Activated CD8-positive, alpha-beta memory T cell treated with anti-CD3 and anti-CD28 coated beads, Interleukin-2, amount 50 U/mL, for 1 hour (primary cell): ENCODE results near the gene CTNNA2.

Experiments
- DNase-seq: peaks from one replicate; pipeline ENCODE4 v3.0.0-alpha.2; 2020; ENCODE audit errors: extremely low read depth

Gene CTNNA2

DNA sequence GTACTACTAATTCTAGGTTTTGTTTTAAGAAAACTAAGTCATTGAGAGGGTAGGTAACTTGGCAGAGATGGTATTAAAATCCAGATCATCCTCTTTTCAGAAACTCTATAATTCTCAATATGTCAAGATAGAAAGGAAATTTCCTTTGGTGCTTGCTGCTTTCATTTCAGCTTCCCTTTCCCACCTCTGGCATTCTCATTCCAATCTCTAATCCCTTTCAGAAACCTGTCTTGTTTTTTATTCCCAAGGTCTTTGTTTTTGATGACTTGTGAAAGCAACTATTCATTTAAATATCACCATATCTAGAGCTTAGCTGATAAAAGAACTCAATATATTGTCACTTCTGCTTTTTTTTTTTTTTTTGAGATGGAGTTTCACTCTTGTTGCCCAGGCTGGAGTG lies 1034.5 kb downstream of the CTNNA2 start:
- DNase-seq, result no peak

DNA sequence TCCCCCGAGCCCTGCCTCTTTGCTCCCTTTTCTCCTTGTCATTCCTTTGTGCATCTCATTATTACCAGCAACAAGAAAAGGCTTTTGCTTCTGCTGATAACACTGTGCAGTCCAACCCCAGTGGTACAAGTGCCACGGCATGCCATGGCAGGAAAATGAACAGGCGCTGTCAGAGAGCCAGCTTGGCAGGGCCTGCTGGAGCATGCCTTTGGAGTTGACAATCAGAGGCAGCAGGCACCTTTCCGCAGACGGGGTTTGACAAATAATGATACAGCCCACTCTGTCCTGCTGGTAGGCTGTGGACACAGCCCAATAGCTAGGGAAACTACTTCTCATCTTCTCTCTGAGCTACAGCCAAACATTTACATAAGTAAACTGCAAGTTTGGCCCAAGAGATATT lies 1035.6 kb downstream of the CTNNA2 start:
- DNase-seq, result no peak

DNA sequence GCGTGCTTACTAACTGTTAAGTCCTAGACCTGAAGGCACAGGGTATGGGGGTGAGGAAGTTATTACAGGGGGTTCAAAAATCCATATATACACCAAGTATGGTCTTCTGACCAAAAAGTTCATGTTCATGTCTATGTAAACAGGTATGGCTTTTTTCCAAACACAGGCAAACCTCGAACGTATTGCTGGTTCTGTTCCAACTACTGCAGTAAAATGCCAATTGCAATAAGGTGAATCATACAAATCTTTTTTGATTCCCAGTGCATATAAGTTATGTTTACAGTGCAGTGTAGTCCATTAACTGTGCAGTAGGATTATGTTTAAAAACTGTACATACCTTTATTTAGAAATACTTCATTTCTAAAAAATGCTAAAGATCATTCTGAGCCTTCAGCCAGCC lies 1037.0 kb downstream of the CTNNA2 start:
- no peak for DNase-seq

DNA sequence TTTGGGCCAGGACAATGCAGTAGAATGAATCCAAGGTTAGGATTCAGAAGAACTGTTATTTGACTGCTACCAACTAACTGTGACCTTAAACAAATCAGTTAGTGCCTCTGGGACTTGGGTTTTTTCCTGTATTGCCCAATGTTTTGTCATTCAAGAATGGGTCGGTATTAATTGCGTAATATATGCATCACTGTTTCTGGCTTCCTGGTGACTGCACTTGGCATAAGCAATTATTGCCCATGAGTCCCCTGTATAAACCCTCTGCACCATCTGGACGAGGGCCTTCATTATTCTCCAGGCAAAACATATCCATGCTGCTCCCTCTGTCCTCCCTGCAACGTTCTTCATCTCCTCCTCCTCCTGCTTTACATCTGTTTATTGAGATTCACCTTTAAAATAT lies 1047.5 kb downstream of the CTNNA2 start:
- no peak for DNase-seq

DNA sequence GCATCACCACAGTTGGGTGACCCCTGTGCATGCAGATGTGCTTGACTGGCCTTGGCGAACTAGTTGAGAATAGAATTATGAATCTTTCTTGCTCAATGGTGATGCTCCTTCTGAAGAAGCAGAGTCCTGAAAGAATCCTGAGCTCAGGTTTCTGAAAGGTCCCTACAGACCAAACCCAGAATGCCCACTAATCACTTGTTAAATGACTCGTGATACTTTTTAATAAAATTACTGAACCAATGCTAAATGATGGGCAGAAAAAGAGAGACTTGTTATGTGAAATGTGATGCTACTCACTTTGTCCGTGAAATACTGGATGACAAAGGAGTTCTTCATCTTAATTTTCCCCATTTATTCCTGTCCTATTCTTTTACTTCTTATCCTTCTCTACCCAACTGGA lies 1055.2 kb downstream of the CTNNA2 start:
- no peak for DNase-seq

DNA sequence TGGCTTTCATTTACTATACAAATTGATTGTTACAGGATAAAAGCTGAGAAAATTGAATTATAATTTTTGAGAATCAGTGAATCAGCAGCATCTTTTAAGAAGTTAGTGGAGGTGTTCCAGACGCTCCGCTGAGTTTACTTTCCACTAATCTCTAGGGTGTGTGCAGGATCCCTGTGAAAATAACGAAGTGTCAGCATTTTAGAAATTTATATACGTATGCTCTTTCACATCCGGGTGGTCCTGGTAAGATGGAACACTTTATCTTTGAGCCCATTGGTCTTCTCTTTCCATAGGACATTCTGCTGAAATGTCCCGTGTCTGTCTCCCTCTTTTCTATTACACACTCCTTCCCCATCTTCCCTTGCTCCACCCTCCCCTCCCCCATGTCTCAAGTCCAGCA lies 1060.3 kb downstream of the CTNNA2 start:
- DNase-seq, result no peak

DNA sequence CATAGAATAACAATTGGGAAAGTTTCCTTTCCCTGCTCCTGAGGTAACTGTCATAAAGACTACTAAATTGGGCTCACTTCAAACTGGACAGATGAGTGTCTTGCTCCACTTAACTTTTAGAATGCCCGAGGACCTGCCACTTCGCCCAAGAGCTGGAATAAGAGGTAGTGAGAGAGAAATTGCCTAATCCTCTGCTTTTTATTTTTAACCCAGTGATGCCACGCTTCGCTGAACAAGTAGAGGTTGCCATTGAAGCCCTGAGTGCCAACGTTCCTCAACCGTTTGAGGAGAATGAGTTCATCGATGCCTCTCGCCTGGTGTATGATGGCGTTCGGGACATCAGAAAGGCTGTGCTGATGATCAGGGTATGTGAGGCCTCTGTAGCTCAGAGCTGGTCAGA lies 1061.1 kb downstream of the CTNNA2 start:
- DNase-seq, result no peak

DNA sequence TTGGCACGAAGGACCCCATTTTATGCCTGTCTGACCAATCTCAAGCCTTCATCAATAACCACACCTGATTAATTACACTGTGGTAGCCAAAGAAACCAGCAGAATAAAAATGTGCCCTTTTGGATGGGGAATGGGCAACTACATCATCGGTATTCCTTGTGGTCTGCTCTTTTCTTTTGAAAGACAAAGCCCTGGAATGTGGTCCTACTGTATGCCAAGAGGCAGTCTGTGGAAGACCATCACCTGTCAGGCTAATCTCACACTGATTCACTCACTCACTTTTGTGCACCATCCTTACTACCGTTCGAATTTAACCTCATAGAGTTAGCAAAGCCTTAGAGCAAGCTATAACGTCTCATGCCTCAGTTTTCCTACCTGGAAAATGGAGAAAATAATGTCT lies 1066.9 kb downstream of the CTNNA2 start:
- DNase-seq, result no peak

DNA sequence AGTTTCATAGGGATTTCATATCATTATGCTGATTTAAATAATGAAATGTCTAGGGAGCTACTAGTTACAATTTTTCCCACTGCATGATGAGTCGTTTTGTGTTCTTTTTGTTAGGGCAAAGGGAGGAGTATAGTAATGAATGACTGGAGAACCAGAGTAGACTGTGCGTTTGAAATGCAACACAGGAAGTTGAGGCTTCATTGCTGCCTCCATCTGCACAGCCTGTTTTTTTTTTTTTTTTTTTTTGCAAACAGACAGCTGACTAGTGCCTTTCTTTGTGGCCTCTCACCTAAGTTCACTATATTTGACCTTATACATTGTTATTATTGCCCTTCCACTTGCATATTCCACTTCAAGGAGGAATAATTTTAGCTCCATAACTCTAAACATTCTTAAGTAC lies 1078.4 kb downstream of the CTNNA2 start:
- DNase-seq, result no peak

DNA sequence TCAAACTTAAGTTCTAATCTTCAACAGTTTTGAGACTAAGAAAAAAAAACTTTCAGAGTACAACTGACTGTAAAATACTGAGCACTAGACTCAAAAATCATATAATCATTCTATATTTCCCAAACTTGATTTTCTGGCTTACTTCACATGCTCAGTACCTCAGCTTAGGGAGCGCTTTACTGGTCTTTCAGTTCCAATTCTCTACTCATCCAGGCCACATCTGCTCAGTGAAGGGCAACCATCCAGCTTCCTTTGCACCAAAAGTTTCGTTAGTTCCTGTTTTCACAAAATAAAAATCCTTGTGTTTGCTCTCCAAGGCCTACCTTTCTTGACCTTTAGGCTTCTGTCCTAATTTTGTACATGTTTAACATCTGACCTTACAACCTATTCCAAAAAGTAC lies 1079.3 kb downstream of the CTNNA2 start:
- no peak for DNase-seq

DNA sequence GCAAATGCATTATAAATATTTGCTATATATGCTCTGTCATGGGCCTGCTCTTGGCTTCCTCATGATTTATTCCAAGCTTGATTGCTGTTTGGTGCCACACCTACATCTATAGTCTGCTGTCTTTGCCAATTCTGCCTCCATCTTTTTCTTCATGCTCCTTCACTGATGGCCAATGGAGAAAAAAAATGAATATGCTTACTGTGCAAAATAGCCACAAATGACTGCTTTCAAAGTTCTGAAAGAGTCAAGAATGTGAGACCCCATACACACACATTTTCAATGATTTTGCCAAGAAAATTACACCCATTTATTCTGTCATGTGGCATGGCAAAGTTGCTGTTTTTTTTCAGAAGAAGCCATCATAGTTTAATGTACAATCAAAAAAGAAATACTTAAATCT lies 1097.3 kb downstream of the CTNNA2 start:
- no peak for DNase-seq

DNA sequence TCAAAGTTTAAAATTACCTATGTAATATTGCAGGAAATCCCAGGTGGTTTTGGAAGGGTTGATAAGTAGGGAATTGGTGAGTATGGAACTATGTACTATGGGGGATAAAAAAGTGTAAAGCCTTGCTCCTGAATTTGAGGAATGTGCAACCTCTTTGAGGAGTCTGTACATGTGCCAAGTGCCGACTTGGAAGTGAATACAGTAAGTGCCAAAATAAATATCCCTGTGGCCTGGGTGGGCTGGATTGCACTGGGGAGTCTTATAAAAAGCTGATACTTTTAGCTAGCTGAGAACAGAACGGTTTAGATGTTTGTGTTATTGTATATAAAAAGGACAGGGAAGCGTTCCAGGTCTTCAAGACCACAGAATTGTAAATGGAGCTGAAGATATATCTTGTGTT lies 1108.8 kb downstream of the CTNNA2 start:
- no peak for DNase-seq

DNA sequence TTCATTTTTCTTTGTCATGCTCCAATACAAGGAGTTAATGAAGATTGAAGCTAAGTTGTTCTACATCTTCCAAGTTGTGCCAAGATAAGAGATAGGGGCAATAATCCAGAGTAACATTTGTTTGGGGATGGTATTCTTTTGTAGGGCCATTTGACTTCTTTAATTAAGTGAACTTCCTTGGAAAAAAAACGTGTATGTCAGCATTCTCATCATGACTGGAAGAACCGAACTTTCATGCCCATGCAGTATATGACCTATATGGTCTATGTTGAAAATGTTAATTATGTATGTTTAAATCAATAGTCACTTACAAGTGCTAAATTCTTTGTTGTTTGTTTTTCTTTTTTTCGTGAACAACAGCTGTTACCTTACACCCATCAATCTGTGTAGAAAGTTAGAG lies 1111.2 kb downstream of the CTNNA2 start:
- no peak for DNase-seq

DNA sequence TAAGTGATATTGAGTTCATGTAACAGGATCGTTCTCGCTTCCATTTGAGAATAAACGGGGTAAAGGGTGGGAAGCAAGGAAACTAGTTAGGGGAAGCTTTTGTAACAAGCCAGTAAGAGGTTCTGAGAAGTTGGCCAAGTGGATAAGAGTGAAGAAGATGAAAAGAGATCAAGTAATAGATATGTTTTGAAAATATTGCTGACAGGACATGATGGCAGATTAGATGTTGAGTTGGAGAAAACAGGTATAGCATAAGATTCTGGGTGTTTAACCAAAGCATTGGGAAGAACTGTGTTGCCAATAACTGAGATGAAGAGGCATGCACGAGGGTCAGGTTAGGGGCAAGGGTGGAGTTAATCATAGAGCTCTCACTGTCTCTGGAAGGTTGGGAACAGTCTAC lies 1121.7 kb downstream of the CTNNA2 start:
- no peak for DNase-seq

DNA sequence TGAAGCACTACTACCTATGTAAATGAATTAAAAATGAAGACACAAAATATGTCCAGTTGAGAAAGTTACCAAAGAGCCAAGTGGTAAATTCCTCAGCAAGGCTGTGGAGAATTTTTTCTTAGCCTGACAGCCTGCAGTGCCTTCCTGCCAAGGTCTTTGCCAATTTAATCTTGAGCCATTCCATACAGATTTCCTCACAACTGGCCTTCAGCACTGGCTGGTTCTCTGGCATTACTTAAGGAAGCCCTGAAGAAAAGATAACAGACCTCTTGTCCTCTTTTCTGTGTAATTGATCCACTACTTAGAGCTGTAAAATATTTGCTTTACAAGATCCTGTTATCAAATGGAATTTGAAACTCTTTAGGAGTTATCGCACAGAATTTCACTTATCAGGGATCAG lies 1125.9 kb downstream of the CTNNA2 start:
- DNase-seq, result no peak

DNA sequence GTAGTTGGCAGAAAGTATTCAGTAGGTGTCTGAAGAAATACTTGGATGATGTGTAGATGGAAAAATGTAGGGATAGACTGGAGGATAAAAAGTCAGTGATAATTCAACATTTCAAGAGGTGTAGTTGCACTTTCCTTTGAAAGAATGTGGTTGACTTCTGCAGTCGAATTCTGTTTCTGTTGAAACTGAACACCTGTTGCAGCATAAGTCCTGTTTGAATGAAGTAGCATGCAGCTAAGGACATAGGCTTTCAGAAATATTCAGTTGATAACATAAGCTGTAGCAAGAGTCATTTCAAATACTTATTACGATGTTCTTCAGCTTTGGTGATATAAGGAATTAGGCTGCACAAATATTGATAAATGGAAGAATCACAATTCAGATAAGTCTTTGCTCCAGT lies 1129.6 kb downstream of the CTNNA2 start:
- no peak for DNase-seq

DNA sequence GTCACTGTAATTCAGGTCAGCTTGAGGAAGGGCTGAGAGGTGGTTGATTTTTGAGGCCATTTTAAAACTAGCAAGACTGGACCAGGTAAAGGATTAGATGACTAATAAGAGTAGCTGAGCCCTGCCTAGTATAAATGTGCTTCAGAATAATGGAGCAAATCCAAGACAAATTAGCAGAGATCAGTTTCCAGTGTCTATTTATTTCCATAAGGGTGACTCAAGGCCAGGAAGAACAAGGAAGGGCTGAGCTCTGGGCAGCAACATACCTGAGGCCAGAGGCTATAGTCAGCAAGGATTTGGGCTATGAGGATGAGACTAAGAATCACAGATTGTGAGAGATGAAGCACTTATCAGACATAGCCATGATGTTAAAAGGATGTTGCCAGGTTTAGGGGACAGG lies 1130.7 kb downstream of the CTNNA2 start:
- DNase-seq, result no peak

DNA sequence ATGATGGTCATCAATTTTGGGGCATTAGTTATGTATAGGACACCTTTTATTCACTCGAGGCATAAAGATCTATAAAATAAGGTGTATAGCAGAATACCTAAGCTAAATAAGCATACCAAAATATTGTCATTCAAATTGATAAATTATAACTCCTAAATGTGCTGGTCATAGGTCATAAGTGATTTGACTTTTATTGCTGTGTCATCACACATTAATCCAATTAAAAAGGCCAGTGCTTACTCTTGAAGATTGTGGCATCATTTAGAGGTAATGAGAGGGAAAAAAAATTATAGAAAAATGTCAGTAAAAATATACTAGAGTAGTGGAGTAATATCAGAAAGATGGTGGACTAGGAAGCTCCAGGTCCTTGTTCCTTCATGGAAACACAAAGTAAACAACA lies 1138.6 kb downstream of the CTNNA2 start:
- no peak for DNase-seq

DNA sequence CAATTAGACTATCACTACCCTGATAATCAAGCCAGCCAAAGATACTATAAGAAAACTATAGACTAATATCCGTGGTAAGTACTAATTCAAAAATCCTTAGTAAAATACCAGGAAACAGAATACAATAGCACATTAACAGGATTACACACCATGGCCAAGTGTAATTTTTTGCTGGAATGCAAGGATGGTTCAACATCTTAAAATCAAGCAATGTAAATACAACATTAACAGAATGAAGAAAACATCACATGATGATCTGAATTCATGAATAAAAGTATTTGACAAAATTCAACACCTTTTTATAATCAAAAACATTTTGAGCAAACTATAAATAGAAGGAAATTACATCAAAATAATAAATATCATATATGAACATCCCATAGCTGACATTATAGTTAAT lies 1142.4 kb downstream of the CTNNA2 start:
- DNase-seq, result no peak

DNA sequence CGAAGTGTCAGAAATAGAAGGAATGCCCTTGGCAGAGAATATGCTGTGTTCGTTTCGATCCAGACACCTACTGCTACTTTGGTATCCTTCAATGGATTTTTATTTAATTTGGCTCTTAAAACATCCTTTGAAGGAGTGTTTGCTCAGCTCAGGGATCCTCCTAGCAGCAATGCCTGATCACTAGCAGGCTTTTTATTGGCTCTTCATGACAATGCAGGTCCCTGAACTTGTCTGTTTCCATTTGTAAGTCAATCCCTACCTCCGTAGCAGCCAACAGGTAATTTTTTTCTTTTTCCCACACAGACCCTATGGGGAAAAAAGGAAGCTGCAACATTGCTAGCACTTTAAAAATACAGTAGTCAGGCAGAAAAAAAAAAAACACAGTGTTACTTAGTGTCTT lies 1157.9 kb downstream of the CTNNA2 start:
- DNase-seq, result no peak

DNA sequence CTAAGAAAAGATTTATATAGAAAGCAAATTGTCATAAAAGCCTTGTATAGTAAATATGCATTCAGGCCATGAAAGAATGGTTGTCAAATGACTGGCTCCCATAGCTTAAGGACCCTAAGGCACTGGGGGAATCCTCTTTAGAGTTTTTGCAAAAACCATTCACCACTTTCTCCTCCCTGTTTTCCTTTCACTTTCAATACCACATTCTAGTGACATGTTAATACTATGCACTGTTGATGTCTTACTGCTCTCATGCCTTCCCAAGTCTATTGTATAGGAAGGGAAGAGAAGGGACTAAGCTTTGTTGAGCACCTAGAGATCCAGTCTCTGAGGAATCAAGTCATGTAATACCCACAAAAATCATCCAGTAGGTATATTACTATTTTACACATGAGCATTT lies 1174.7 kb downstream of the CTNNA2 start:
- DNase-seq, result no peak

DNA sequence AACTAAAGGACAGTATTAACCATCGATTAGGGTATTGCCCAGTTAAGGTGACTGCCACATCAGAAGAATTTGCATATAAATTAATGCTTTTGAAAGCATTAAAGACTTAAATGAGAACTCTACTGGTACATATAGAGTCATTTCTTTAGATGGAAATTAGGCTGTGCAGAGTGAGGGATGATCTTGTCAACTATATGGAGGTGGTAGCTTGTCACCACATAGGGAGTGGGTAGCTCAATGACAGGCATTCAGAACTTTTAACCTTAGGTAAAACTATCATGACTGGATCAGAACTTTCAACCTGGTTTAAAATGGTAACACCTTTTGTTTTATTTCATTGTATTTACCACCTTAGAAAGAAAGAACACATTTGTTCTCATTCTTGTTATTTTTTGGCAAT lies 1176.3 kb downstream of the CTNNA2 start:
- DNase-seq, result no peak
